Measurements from ENCODE around the gene NRL. TPM values are rescaled to one million over a fixed set of nuclear protein-coding genes. Genes with fewer than 3 reads are reported as not detected.

NRL gene
- total RNA-seq, 1 experiment from 2014 or later: 0.66 TPM

- Histone ChIP-seq H3K9me3 (ENCODE audit: control insufficient read depth in 1 of 2, insufficient read depth in 1 of 2, low read depth in 1 of 2, low read length in 2 of 2) (no peaks in the 10 kb centered on the region), H3K9me2 (ENCODE audit: insufficient read depth) (no peaks in the 10 kb centered on the region), H2AFZ (ENCODE audit: low read depth, low read length, poor library complexity, severe bottlenecking) (no peak overlapping the region), H3K4me3 (replicated peaks in 1 of 2; ENCODE audit: low read depth in 1 of 2, low read length in 2 of 2) (no peak overlapping the region), H3K79me2 (ENCODE audit: insufficient read depth, low read length) (no peaks in the 10 kb centered on the region), H3K36me3 (ENCODE audit: control insufficient read depth in 1 of 2, insufficient read depth in 2 of 2, low read length in 2 of 2) (no peaks in the 10 kb centered on the region), H3K9ac (ENCODE audit: low read length) (no peak overlapping the region), H3K27ac (ENCODE audit: low read depth, low read length) (no peak overlapping the region), H3K4me1 (ENCODE audit: control insufficient read depth in 1 of 2, insufficient read depth in 2 of 2, low read length in 2 of 2) (peaks cover 0 to 2% of the 10 kb centered on the region in 2 experiments; a peak in 1 of 4 replicates), H4K20me1 (ENCODE audit: insufficient read depth) (no peaks in the 10 kb centered on the region), H3K27me3 (ENCODE audit: insufficient read depth, low read length) (peaks cover 7% of the 10 kb centered on the region; the same call in 1 of the 2 replicates), H3K4me2 (ENCODE audit: low read length) (no peak overlapping the region)
- no TSS peak for BruUV-seq (replicated peaks)
- ChIA-PET CTCF (interaction anchor here (1.2 kb wide), 1 partner anchor 16 kb away, joined by 6 read pairs; no protein-coding TSS in a partner anchor), POLR2A (no interaction called here), RAD21 (ENCODE audit: low non-redundant PET in 1 of 2, low total read pairs in 2 of 2, uncharacterized antibody in 2 of 2, unreplicated experiment in 2 of 2) (no interaction called here)
- intact Hi-C loops (cut with micrococcal nuclease): no loop called here
- DNase-seq (ENCODE audit: low read depth, low spot score): no peak
- no peak for ATAC-seq
- no peak for TF ChIP-seq SRF (IDR thresholded peaks at IDR 0.05; ENCODE audit: low read depth)
- TF ChIP-seq JUND (IDR thresholded peaks at IDR 0.05): no peak
- TF ChIP-seq POLR2A (IDR thresholded peaks at IDR 0.05; ENCODE audit: borderline replicate concordance, extremely low read depth, insufficient read depth, insufficient read length): no peak
- TF ChIP-seq CEBPB (IDR thresholded peaks at IDR 0.05; ENCODE audit: low read depth): no peak
- TF ChIP-seq, protein P1, sequence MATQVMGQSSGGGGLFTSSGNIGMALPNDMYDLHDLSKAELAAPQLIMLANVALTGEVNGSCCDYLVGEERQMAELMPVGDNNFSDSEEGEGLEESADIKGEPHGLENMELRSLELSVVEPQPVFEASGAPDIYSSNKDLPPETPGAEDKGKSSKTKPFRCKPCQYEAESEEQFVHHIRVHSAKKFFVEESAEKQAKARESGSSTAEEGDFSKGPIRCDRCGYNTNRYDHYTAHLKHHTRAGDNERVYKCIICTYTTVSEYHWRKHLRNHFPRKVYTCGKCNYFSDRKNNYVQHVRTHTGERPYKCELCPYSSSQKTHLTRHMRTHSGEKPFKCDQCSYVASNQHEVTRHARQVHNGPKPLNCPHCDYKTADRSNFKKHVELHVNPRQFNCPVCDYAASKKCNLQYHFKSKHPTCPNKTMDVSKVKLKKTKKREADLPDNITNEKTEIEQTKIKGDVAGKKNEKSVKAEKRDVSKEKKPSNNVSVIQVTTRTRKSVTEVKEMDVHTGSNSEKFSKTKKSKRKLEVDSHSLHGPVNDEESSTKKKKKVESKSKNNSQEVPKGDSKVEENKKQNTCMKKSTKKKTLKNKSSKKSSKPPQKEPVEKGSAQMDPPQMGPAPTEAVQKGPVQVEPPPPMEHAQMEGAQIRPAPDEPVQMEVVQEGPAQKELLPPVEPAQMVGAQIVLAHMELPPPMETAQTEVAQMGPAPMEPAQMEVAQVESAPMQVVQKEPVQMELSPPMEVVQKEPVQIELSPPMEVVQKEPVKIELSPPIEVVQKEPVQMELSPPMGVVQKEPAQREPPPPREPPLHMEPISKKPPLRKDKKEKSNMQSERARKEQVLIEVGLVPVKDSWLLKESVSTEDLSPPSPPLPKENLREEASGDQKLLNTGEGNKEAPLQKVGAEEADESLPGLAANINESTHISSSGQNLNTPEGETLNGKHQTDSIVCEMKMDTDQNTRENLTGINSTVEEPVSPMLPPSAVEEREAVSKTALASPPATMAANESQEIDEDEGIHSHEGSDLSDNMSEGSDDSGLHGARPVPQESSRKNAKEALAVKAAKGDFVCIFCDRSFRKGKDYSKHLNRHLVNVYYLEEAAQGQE (IDR thresholded peaks at IDR 0.05; ENCODE audit: low read depth): no peak
- TF ChIP-seq ELF1 (IDR thresholded peaks at IDR 0.05; ENCODE audit: borderline replicate concordance, low read depth): no peak
- TF ChIP-seq YY1 (IDR thresholded peaks at IDR 0.05; ENCODE audit: extremely low read depth, insufficient replicate concordance, low read depth, low read length): no peak
- TF ChIP-seq EZH2phosphoT487 (IDR thresholded peaks at IDR 0.05; ENCODE audit: borderline replicate concordance): no peak
- no peak for TF ChIP-seq CBX3 (IDR thresholded peaks at IDR 0.05; ENCODE audit: low read depth)
- TF ChIP-seq, protein P2, sequence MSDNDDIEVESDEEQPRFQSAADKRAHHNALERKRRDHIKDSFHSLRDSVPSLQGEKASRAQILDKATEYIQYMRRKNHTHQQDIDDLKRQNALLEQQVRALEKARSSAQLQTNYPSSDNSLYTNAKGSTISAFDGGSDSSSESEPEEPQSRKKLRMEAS (IDR thresholded peaks at IDR 0.05): no peak
- no peak for TF ChIP-seq SP1 (IDR thresholded peaks at IDR 0.05; ENCODE audit: low read depth)
- TF ChIP-seq EGR1 (IDR thresholded peaks at IDR 0.05; ENCODE audit: low read depth): no peak
- TF ChIP-seq POLR2AphosphoS5 (IDR thresholded peaks at IDR 0.05; ENCODE audit: low read depth, low read length): no peak
These were observed 41.6 kb downstream of the NRL start for GRCh38 chr14:24072881-24073877.

All from HCT116 (cell line).